AG10803 (cell line): Measurements from ENCODE around the gene SLC25A41.

Experiments used
- DNase-seq: peaks from one replicate; pipeline ENCODE4 v3.0.0; 2010; ENCODE audit warnings: low read depth
- H3K4me3 ChIP-seq: 2 replicates; pipeline ENCODE4 v1.5.1; 2011; ENCODE audit warnings: mild to moderate bottlenecking, low read length, control low read depth
- CTCF ChIP-seq: conservative IDR thresholded peaks from 2 replicates; pipeline ENCODE4 v1.5.1; 2011; ENCODE audit warnings: mild to moderate bottlenecking, low read length, control low read depth, inconsistent platforms

The SLC25A41 gene

GRCh38 chr19:6378041-6378440 lies 55.5 kb downstream of the SLC25A41 start:
- TF ChIP-seq CTCF = no peak; the same call in 1 of the 2 replicates
- peak; percentile 84 for DNase-seq
- no peak overlapping the region for H3K4me3 ChIP-seq

GRCh38 chr19:6376512-6377190 lies 56.9 kb downstream of the SLC25A41 start:
- TF ChIP-seq CTCF = no peak
- no peak overlapping the region for H3K4me3 ChIP-seq
- no peak for DNase-seq
